ENCODE results near the gene LRMDA.

- TF ChIP-seq POLR2AphosphoS5 (IDR thresholded peaks at IDR 0.05; ENCODE audit: low read depth, low read length) = no peak
- no peak for TF ChIP-seq ZC3H4 (CRISPR knock-in tag; IDR thresholded peaks at IDR 0.05; ENCODE audit: borderline replicate concordance)
- no peak for TF ChIP-seq RAD21 (CRISPR knock-in tag; IDR thresholded peaks at IDR 0.05)
- no peak for TF ChIP-seq ZNF747 (CRISPR knock-in tag; IDR thresholded peaks at IDR 0.05; ENCODE audit: borderline replicate concordance)
Measured at GRCh38 chr10:75928231-75928630, 496.8 kb downstream of the LRMDA start.

All from HepG2 (cell line).